PC-3 (cell line): ENCODE results near the gene SLC6A11.

Source experiments
- EZH2 ChIP-seq: fragments of 300-600 bp; sonication (generic); IDR thresholded peaks from one replicate; pipeline ENCODE4 v1.6.1; 2017; ENCODE audit warnings: antibody characterized with exemption, mild to moderate bottlenecking, low read length; ENCODE audit not compliant: unreplicated experiment
- EZH2phosphoT487 ChIP-seq: fragments of 300-600 bp; sonication (generic); IDR thresholded peaks from 2 replicates; pipeline ENCODE4 v1.6.1; 2018; ENCODE audit warnings: mild to moderate bottlenecking, antibody characterized with exemption, low read length, borderline replicate concordance
- TF ChIP-seq, protein P1 (sequence below): fragments of 300-600 bp; sonication (generic); conservative IDR thresholded peaks from 2 replicates; pipeline ENCODE4 v1.5.1; 2017; ENCODE audit warnings: antibody characterized with exemption, low read depth, mild to moderate bottlenecking, low read length

GRCh38 chr3:10926811-10927521, 110.9 kb downstream of the SLC6A11 start:
- TF ChIP-seq, protein P1, sequence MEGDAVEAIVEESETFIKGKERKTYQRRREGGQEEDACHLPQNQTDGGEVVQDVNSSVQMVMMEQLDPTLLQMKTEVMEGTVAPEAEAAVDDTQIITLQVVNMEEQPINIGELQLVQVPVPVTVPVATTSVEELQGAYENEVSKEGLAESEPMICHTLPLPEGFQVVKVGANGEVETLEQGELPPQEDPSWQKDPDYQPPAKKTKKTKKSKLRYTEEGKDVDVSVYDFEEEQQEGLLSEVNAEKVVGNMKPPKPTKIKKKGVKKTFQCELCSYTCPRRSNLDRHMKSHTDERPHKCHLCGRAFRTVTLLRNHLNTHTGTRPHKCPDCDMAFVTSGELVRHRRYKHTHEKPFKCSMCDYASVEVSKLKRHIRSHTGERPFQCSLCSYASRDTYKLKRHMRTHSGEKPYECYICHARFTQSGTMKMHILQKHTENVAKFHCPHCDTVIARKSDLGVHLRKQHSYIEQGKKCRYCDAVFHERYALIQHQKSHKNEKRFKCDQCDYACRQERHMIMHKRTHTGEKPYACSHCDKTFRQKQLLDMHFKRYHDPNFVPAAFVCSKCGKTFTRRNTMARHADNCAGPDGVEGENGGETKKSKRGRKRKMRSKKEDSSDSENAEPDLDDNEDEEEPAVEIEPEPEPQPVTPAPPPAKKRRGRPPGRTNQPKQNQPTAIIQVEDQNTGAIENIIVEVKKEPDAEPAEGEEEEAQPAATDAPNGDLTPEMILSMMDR = no peak
- TF ChIP-seq EZH2 (no peak), EZH2phosphoT487 (no peak)
